Measurements from ENCODE around the gene HASPIN. TPM values are rescaled to one million over a fixed set of nuclear protein-coding genes. Genes with fewer than 3 reads are reported as not detected.

The HASPIN gene
- total and polyA plus RNA-seq, 2 experiments from 2014 or later, result 6.1 to 35.1 TPM

- no peak for TF ChIP-seq CTCF (conservative IDR thresholded peaks at IDR 0.05; ENCODE audit: low read depth in 2 of 2)
- no peak for TF ChIP-seq POLR2AphosphoS5 (IDR thresholded peaks at IDR 0.05; ENCODE audit: low read depth)
Measured at GRCh38 chr17:3759597-3760216, 36.0 kb downstream of the HASPIN start (continued).

GRCh38 chr17:3761036-3761917, 37.6 kb downstream of the HASPIN start:
- Histone ChIP-seq H3K27ac (ENCODE audit: low read depth) (no peak overlapping the region), H3F3A (replicated peaks; ENCODE audit: low read depth) (no peaks in the 10 kb centered on the region), H2AFZ (no peak overlapping the region), H3K79me2 (replicated peaks; ENCODE audit: insufficient read depth) (no peaks in the 10 kb centered on the region), H3K4me3 (no peak overlapping the region), H3K4me1 (ENCODE audit: insufficient read depth) (no peaks in the 10 kb centered on the region), H3K4me2 (no peak overlapping the region), H3K9me2 (ENCODE audit: insufficient read depth) (no peaks in the 10 kb centered on the region), H4K20me1 (replicated peaks; ENCODE audit: insufficient read depth) (no peaks in the 10 kb centered on the region), H3K27me3 (ENCODE audit: insufficient read depth) (no peaks in the 10 kb centered on the region), H3K36me3 (ENCODE audit: insufficient read depth) (no peaks in the 10 kb centered on the region)
- ATAC-seq (no peak), DNase-seq (ENCODE audit: low spot score) (no peak)
- Mint-ChIP-seq H3K9me3 (peaks cover 16% of the 10 kb centered on the region), H3K4me1 (0 out of 3 replicates have a peak, but pooled peaks cover 2% of the 10 kb centered on the region), H3K4me3 (no peak overlapping the region), H3K36me3 (ENCODE audit: low read depth) (peaks cover 14% of the 10 kb centered on the region), H3K27me3 (ENCODE audit: insufficient read depth, low read depth, poor library complexity) (peaks cover 7% of the 10 kb centered on the region), H3K27ac (no peak overlapping the region)
- TF ChIP-seq ETS1 (IDR thresholded peaks at IDR 0.05) (no peak), NANOG (IDR thresholded peaks at IDR 0.05; ENCODE audit: borderline replicate concordance) (no peak), CTCF (conservative IDR thresholded peaks at IDR 0.05; ENCODE audit: low read depth in 2 of 2) (no peak), CREB1 (CRISPR knock-in tag; IDR thresholded peaks at IDR 0.05; ENCODE audit: low read depth) (no peak), EZH2 (IDR thresholded peaks at IDR 0.05; ENCODE audit: low read depth, unreplicated experiment) (no peak), ZNF462 (CRISPR knock-in tag; IDR thresholded peaks at IDR 0.05) (no peak)

All from GM23338 (cell line).